ENCODE results near the gene FRA10AC1. TPM values are rescaled to one million over a fixed set of nuclear protein-coding genes. Genes with fewer than 3 reads are reported as not detected.
"Not testable (repeated sequence)": the region's sequence is repeated elsewhere in the genome, so short reads cannot be mapped to it uniquely, and the experiment has no call there.

The FRA10AC1 gene
- total RNA-seq, 1 donor from 2014 or later: 11.9 TPM

DNA sequence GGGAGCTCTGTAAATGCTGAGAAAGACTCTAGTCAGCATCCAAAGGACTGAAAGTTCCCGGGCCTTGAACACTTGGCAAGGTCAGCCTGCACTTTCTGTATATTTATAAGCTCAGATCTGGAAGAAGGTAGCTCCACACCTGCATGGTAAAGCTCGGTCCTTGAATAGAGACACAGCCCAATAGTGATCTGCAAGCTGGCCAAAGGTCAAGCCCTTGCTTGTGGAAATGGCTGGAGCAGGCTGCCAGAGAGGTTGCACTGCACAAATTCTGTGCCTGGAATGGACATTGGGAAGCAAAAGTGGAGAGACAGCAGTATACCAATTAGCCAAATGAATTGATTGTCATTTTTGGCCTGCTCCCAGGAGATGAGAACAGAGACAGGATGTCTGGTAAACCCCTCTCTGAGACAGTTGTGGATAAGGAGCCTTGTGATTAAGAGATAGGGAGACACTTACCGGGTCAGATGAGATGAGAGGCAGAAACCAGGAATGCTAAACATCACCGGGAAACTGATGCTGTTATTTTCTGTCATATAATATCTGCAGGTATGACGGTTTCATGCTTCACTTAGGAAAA is 8.0 kb upstream of the FRA10AC1 start:
- intact Hi-C loops (cut with DNase I): no loop called here
- no peak for DNase-seq
- no peak for ATAC-seq (ENCODE audit: poor library complexity)

DNA sequence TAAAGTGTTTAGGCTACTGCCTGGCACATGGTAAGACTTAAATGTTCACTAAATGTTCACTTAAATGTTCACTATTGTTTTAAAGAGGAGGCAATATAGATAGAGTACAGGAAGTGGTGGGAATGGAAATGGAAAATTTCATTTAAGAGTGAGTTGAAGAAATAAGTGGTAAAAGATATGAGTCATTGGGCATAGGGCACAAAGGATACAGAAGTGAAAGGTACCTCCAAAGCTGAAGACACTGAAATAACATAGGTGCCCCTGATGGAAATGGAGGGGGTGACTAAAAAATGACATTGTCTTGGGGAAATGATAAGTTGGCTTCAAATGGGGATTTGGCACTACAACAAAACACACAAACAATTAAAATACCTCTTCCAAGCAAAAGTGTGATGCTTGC is 5.2 kb upstream of the FRA10AC1 start:
- DNase-seq (no peak), ATAC-seq (ENCODE audit: poor library complexity) (no peak)
- intact Hi-C loops (cut with DNase I): loop anchor here (10.0 kb wide), 1 partner anchor 107 kb away; no protein-coding TSS in a partner anchor

- ATAC-seq (ENCODE audit: poor library complexity) (no peak), DNase-seq (no peak)
- intact Hi-C loops (cut with DNase I): loop anchor here (10.0 kb wide), 1 partner anchor 110 kb away; no protein-coding TSS in a partner anchor
Observed at GRCh38 chr10:93704451-93704850, 2.1 kb upstream of the FRA10AC1 start.

DNA sequence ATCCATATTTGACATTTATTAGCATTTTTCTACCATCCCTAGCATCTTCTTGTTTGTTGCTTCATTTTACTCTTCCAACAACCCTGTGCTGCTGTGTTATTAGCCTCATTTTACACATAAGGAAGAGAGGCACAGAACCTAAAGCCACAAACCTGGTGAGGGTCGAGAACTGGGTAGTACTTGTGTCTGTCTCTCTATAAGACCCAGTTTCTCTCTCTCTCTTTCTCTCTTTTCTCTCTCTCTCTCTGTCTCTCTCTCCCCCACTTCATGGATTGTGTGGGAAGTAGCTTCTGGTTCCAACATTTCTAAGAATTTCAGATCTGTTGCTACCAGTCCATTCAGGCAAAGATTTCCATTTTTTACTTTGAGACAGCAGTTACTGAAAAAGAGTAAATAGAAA is 1.4 kb upstream of the FRA10AC1 start:
- DNase-seq (no peak), ATAC-seq (ENCODE audit: poor library complexity) (no peak)
- intact Hi-C loops (cut with DNase I): loop anchor here (10.0 kb wide), 1 partner anchor 111 kb away; no protein-coding TSS in a partner anchor

DNA sequence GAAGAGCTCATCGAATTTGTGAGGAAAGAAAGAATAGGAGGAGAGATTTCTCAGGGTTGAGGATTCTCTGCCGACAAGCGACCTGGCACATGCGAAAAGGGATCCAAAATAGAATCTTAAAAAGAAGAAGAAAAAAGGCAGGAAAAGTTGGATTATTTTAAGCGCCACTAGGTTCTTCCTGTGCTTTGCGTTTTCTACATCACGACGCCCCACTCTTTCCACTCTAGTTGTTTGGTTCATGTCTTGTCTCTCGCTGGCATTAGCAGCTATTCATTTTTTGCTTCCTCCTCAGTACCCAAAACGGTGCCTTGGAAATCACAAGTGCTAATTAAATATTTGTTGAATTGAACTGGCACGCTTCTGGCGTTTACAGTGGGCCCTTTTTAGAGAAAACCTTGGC is 674 bp upstream of the FRA10AC1 start:
- intact Hi-C loops (cut with DNase I): loop anchor here (10.0 kb wide), 1 partner anchor 112 kb away; no protein-coding TSS in a partner anchor
- ATAC-seq (ENCODE audit: poor library complexity): peak; percentile 24
- no peak for DNase-seq

GRCh38 chr10:93701866-93702209 is 554 bp downstream of the FRA10AC1 start:
- DNase-seq (no peak), ATAC-seq (ENCODE audit: poor library complexity) (peak; percentile 14)
- intact Hi-C loops (cut with DNase I): loop anchor here (10.0 kb wide), 1 partner anchor 113 kb away; no protein-coding TSS in a partner anchor

- no peak for DNase-seq
- intact Hi-C loops (cut with DNase I): no loop called here
- ATAC-seq (ENCODE audit: poor library complexity): no peak
Observed at GRCh38 chr10:93697207-93697606, 5.2 kb downstream of the FRA10AC1 start.

DNA sequence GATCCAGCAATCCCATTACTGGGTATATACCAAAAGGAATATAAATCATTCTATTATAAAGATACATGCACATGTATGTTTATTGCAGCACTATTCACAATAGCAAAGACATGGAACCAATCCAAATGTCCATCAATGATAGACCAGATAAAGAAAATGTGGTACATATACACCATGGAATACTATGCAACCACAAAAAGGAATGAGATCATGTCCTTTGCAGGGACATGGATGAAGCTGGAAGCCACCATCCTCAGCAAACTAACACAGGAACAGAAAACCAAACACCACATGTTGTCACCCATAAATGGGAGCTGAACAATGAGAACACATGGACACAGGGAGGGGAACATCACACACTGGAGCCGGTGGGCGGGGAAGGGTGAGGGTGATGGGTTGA is 5.8 kb downstream of the FRA10AC1 start:
- intact Hi-C loops (cut with DNase I); ATAC-seq (ENCODE audit: poor library complexity); DNase-seq: not testable (repeated sequence)

GRCh38 chr10:93695740-93696139 is 6.7 kb downstream of the FRA10AC1 start:
- DNase-seq (no peak), ATAC-seq (ENCODE audit: poor library complexity) (no peak)
- intact Hi-C loops (cut with DNase I): no loop called here

- intact Hi-C loops (cut with DNase I): loop anchor here (10.0 kb wide), 1 partner anchor 133 kb away; no protein-coding TSS in a partner anchor
- DNase-seq: no peak
- no peak for ATAC-seq (ENCODE audit: poor library complexity)
Observed at GRCh38 chr10:93687737-93688136, 14.7 kb downstream of the FRA10AC1 start.

DNA sequence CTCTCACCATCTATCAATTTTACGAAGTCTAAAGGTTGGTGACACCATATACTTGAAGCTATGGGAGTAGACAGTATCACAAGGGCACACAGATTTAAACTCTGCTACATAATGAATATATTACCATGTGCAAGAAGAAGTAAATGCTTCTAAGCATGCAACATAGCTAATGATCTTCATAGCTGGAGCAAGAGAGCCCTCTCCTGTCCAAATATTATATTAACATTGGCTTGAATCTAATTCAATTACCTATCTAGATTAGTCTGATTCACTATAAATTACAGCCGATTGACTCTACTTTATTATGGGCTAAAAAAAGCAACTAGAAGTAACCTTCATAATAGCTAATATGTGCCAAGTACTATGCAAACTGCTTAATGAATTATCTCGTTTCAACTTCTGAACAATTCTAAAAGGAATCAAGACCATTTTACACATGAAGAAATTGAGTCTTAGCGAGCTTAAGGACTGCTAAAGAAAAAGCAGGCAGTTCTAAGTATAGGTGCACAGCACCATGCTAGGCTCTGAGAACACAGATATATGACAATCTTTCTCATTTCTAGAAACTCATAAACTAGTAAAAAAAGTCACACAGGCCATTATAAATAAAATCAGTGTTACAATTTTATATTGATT is 21.9 kb downstream of the FRA10AC1 start:
- no peak for DNase-seq
- intact Hi-C loops (cut with DNase I): loop anchor here (10.0 kb wide), 1 partner anchor 126 kb away; no protein-coding TSS in a partner anchor
- peak; percentile 72 for ATAC-seq (ENCODE audit: poor library complexity)

DNA sequence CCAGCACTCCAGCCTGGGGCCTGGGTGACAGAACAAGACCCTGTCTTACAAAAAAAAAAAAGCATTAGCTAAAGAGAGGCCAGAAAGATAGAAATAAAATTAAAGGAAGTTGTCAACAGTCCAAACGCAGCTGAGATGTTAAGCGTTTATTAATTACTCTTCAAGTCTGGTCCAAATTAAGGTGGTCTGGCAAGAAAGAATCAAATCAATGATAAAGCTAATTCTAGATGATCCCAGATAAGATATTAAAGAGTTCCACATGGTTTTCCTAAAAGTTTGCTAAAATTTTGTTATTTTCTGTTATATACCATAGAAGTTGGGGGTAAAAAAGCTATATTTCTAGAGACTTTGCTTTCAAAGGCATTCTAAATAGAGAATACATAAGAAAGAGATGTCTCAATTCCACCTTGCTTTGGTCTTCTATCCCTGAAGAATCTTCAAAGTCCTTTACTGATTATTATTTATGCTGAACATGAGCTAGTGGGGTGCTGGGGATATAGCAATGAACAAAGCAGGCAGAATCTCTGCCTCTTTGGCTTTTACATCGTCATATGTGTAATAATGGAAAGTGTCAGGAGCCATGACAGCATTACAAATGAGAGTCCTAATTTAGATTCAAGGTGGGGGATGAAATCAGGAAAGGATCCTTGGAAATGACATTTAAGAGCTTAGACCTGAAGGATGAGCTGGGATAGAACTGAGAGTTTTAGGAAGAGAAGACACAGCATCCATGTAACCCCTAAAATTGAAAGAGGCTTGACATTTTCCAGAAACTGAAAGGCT is 23.4 kb downstream of the FRA10AC1 start:
- DNase-seq: no peak
- intact Hi-C loops (cut with DNase I): no loop called here
- ATAC-seq (ENCODE audit: poor library complexity): no peak

GRCh38 chr10:93678386-93678785 is 24.0 kb downstream of the FRA10AC1 start:
- intact Hi-C loops (cut with DNase I): no loop called here
- ATAC-seq (ENCODE audit: poor library complexity) (no peak), DNase-seq (no peak)

GRCh38 chr10:93673791-93674190 is 28.6 kb downstream of the FRA10AC1 start:
- intact Hi-C loops (cut with DNase I): no loop called here
- no peak for DNase-seq
- ATAC-seq (ENCODE audit: poor library complexity): no peak

- ATAC-seq (ENCODE audit: poor library complexity): no peak
- DNase-seq: no peak
- intact Hi-C loops (cut with DNase I): no loop called here
Observed at GRCh38 chr10:93672890-93673289, 29.5 kb downstream of the FRA10AC1 start.

- no peak for ATAC-seq (ENCODE audit: poor library complexity)
- DNase-seq: no peak
- intact Hi-C loops (cut with DNase I): no loop called here
Observed at GRCh38 chr10:93672022-93672678, 30.2 kb downstream of the FRA10AC1 start.

GRCh38 chr10:93671042-93671441 is 31.4 kb downstream of the FRA10AC1 start:
- intact Hi-C loops (cut with DNase I): no loop called here
- ATAC-seq (ENCODE audit: poor library complexity) (no peak), DNase-seq (no peak)

DNA sequence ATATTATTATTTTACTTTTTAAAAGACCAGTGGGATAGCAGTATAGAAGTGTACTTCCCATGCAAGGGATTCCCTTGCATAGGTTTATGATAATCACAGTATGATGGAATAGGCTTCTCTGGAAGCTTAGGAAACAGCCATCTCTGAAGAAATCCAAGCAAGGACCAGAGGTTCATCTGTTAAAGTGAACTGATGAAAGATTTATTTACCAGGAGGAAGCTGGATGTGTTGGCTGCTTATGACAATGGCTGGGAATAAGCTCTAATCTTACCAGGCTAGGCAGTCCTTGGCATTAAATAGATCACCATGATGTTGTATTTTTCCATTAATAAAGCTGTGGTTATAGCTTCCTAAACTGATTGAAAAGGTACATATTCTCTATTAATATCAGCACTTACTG is 32.0 kb downstream of the FRA10AC1 start:
- intact Hi-C loops (cut with DNase I): no loop called here
- no peak for ATAC-seq (ENCODE audit: poor library complexity)

GRCh38 chr10:93667795-93668194 is 34.6 kb downstream of the FRA10AC1 start:
- intact Hi-C loops (cut with DNase I): no loop called here
- no peak for DNase-seq
- ATAC-seq (ENCODE audit: poor library complexity): no peak

More for the DNA sequence above, 32.0 kb downstream of the FRA10AC1 start:
- DNase-seq: no peak

Data from Right ventricle myocardium superior (tissue), 1 donor.